HL-60 (cell line): ENCODE data around the gene DNASE1.

Source experiments
- CTCF ChIP-seq: IDR thresholded peaks from one replicate; pipeline ENCODE4 v1.5.1; 2011; ENCODE audit warnings: low read length, control low read depth, inconsistent platforms; ENCODE audit not compliant: insufficient read depth
- GABPA ChIP-seq: IDR thresholded peaks from 2 replicates; pipeline ENCODE4 v1.6.1; 2012; ENCODE audit warnings: low read depth
- POLR2AphosphoS5 ChIP-seq: IDR thresholded peaks from 2 replicates; pipeline ENCODE4 v1.6.1; 2012; ENCODE audit warnings: low read depth
- REST ChIP-seq: IDR thresholded peaks from 2 replicates; pipeline ENCODE4 v1.6.1; 2012; ENCODE audit warnings: low read depth; ENCODE audit not compliant: insufficient replicate concordance

GRCh38 chr16:3690470-3690928 is 36.0 kb downstream of the DNASE1 start:
- TF ChIP-seq CTCF (peak; percentile 95), POLR2AphosphoS5 (0 out of 2 replicates have a peak, but pooled peaks have one; percentile 5), REST (no peak), GABPA (no peak)
